Effector memory CD8-positive, alpha-beta T cell (primary cell): ENCODE results near the gene ATG101.

Experiments used
- ATAC-seq: fragments of 150-1000 bp; cut with Tn5 transposase; replicated peaks from 2 replicates; pipeline ENCODE4 v1.10.0; 2021; ENCODE audit warnings: mild to moderate bottlenecking, moderate library complexity
- DNase-seq, 3 experiments: peaks; one replicate each; pipeline ENCODE4 v3.0.0; 2021
- H3K27ac Mint-ChIP-seq, 2 donors: one replicate each; pipeline ENCODE4 v1.8.0; 2022; ENCODE audit warnings: mild to moderate bottlenecking in 2 of 2, mixed read lengths in 2 of 2, moderate library complexity in 2 of 2
- H3K27me3 Mint-ChIP-seq, 2 donors: one replicate each; pipeline ENCODE4 v1.8.0; 2022; ENCODE audit warnings: mixed read lengths in 2 of 2
- H3K36me3 Mint-ChIP-seq: one replicate; pipeline ENCODE4 v1.8.0; 2022; ENCODE audit warnings: mild to moderate bottlenecking, moderate library complexity, mixed read lengths; ENCODE audit not compliant: insufficient read depth
- H3K4me1 Mint-ChIP-seq, 2 donors: one replicate each; pipeline ENCODE4 v1.8.0; 2022; ENCODE audit warnings: low read depth in 2 of 2, mixed read lengths in 2 of 2
- H3K4me3 Mint-ChIP-seq, 2 donors: one replicate each; pipeline ENCODE4 v1.8.0; 2022; ENCODE audit warnings: mild to moderate bottlenecking in 2 of 2, mixed read lengths in 2 of 2, moderate library complexity in 2 of 2
- H3K9me3 Mint-ChIP-seq, 2 donors: one replicate each; pipeline ENCODE4 v1.8.0; 2022; ENCODE audit warnings: mixed read lengths in 2 of 2

Gene ATG101

DNA sequence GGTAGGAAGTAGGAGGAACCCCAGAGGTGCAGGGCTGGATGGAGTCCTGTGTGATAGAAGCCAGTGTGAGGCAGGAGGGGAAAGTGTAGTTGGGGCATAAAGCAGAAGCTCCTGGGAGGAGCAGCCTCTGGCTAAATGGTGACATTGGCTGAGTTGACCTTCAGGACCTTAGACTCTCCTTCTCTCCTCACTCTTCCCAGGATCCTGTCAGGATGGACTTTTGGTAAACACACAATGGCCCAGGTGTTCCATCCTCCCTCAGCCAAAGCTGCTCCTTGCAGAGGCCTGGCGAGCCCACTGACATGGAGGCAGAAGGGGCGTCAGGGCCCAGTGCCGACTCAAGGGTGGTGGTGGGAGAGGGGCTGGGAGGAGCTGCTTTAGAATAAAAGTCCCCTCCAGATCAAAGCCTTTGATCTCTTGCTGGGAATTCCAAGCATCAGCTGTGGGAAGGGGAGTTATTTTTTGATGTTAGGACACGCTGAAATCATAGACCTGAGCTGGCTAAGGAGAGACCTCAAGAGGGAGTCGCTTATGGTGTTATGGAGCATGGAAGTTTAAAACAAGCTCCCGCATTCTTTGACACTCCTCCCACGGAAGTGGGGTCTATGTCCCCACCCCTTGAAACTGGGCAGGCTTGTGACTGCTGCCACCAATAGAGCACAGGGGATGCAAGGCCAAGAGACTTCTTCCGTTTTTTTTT is 53.9 kb downstream of the ATG101 start:
- H3K9me3 Mint-ChIP-seq, result no peaks in the 10 kb centered on the region
- no peak overlapping the region for H3K4me3 Mint-ChIP-seq
- H3K36me3 Mint-ChIP-seq, result no peaks in the 10 kb centered on the region
- DNase-seq, result no peak
- no peak for ATAC-seq
- H3K27ac Mint-ChIP-seq, result no peak overlapping the region
- peaks cover 54 to 93% of the 10 kb centered on the region in 2 donors for H3K27me3 Mint-ChIP-seq
- H3K4me1 Mint-ChIP-seq, result peaks cover 0 to 5% of the 10 kb centered on the region in 2 donors

DNA sequence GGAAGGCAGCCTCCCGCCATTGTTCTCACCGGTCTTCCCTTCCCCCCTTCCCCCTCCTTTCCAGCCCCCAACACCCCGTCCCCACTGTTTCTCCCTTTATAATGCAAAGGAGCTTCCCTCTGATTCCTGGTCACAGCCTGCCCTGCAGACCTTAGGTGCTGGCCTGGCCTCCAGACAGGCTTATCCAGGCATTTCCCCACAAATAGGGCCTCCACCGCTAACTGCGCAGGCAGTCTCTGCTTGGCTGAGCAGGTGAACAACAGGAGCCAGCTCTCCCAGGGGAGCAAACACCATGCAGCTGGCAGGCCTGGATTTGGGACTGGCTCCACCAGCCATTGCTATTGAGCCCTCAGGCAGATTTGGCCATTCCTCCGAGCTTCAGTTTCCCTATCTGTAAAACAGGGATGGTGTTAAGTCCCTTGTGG is 55.7 kb downstream of the ATG101 start:
- peaks cover 54 to 79% of the 10 kb centered on the region in 2 donors for H3K27me3 Mint-ChIP-seq
- no peak for ATAC-seq
- no peak for DNase-seq
- no peaks in the 10 kb centered on the region for H3K36me3 Mint-ChIP-seq
- H3K9me3 Mint-ChIP-seq, result no peaks in the 10 kb centered on the region
- no peak overlapping the region for H3K4me3 Mint-ChIP-seq
- H3K4me1 Mint-ChIP-seq, result peaks cover 0 to 3% of the 10 kb centered on the region in 2 donors
- H3K27ac Mint-ChIP-seq, result no peak overlapping the region

DNA sequence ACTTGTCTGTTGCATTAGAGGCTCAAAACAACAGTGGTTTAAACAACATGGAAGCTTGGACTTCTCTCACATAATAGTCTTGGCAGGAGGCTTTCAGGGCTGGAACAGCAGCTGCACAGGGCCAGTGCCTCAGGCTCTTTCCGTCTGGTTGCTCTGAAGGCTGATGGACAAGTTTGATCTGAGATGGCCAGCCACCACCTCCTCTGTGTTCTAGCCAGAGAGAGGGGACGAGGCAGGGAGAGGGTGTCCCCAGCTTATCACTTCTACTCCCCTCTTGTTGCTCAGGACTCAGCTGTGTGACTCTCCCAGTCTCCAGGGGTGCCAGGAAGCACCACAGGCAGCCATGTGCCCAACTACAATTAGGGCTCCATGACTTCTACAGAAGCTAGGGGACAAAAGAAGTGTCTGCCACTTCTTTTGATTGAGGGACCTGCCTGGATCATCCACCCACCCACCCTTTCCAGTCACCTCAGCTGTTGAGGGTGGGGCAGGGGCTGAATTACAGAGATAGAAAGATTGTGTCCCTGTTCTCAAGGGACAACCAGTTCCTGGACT is 56.3 kb downstream of the ATG101 start:
- Mint-ChIP-seq H3K4me3 (no peak overlapping the region), H3K27ac (no peak overlapping the region), H3K4me1 (peaks cover 0 to 3% of the 10 kb centered on the region in 2 donors), H3K9me3 (no peaks in the 10 kb centered on the region), H3K36me3 (no peaks in the 10 kb centered on the region), H3K27me3 (peaks cover 47 to 75% of the 10 kb centered on the region in 2 donors)
- DNase-seq, result no peak
- no peak for ATAC-seq
